GM18499 (cell line): Measurements from ENCODE around the gene PLEKHB1.

Experiments used
- ATAC-seq: cut with Tn5 transposase; IDR thresholded peaks from one replicate; pipeline ENCODE4 v1.9.1; 2021; ENCODE audit warnings: moderate number of reproducible peaks; ENCODE audit not compliant: insufficient read depth, unreplicated experiment

Gene PLEKHB1, protein sequence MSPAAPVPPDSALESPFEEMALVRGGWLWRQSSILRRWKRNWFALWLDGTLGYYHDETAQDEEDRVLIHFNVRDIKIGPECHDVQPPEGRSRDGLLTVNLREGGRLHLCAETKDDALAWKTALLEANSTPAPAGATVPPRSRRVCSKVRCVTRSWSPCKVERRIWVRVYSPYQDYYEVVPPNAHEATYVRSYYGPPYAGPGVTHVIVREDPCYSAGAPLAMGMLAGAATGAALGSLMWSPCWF

DNA sequence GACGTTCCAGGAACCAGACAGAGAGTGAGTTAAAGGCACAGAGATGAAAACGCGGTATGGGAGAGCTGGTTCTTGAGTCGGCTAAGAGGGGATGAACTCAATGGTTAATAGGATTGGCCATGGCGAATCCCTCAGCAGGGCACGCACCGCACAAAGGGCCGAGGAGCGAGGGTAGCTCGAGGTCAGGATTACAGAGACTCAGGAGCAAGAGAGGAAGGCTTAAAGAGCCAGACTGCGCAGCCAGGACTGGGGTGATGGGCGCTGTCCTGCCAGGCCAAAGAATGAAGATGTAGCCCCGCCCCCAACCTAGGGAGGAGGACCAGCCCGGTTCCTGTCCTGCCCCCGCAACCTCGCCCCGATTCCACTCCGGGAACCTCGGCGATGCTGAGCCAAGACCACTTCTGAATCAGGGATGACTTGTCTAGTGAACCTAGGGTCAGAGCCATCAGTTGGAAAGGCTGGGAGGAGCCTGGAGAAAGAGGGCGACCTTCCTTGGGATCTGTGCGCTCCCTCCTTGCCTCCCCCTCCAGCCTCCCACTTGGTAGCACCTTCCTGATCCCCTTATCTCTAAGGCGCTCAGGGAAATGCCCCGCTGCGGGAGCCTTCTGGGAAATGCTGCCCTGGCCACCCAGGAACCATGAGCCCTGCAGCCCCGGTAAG lies at the start of gene PLEKHB1:
Gene PLEKHB1 (plus strand): TSS at position 610 of the 660 bp plus-strand sequence. CDS start 28 bp downstream, at position 638.
- ATAC-seq: no peak

DNA sequence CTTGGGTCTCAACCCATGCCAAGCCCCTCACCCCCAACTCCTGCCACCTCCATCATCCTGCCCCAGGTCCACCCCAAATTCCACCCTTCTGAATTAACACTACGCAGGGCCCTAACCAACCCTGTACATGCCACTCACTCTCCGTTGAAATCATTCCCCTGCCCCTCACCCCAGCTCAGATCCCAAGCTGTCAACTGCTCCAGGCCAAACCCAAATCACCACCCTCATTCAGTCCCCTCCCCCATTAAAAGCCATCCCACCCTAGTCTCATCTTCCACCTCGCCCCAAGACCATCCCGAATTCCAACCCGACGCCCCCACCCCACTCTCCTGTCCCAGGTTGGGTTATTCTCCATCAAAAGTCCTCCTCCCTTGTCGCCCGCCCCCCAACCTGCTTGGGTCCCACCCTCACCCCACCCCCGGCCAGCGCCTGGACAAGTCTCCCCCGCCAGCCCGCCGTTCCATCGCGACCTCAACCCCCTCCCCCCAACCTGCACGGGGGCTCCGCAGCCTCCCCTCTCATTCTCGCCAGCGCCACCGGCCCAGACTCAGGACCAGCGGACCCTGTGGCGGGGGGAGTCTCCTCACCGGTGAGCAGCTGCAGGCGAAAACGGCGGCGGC lies 48.9 kb upstream of the PLEKHB1 start:
- no peak for ATAC-seq

DNA sequence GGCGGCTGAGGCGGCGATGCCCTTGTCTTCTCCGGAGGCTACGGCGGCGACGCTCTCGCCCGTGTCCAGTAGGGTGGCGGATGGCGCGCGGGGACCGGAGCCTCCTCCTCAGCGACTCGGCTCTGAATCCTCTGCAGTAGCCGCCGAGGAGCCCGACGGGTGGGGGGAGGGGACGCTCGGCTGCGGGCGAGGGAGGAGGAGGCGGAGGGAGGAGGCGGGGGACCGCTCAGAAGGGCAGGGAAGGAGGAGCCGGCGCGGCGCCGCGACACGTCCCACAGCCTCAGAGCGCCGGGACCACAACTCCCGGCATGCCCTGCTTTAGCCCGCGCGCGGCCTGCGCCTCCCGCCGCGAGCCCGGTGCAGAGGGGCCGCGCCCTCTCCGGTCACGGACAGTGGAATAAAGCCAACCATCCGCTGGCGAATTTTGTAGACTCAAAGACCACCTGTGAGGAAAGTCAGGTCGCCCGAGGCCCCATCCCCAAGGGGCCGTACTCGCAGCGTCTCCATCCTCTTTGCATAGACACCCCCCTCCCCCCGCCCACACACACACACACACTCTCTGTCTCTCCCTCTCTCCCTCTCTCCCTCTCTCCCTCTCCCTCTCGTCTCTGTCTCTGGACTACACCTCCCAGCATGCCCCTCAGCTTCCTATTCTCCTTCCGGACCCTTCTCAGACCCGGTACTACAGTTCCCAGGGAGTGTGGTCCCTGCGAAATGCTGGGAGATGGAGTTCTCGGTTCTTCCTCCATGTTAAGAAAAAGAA lies 48.2 kb upstream of the PLEKHB1 start, which contains the start of gene FAM168A:
Gene FAM168A (minus strand): TSS at position 157 of the 763 bp plus-strand sequence. CDS start 129,638 bp downstream, outside the sequence.
- peak; percentile 46 for ATAC-seq

DNA sequence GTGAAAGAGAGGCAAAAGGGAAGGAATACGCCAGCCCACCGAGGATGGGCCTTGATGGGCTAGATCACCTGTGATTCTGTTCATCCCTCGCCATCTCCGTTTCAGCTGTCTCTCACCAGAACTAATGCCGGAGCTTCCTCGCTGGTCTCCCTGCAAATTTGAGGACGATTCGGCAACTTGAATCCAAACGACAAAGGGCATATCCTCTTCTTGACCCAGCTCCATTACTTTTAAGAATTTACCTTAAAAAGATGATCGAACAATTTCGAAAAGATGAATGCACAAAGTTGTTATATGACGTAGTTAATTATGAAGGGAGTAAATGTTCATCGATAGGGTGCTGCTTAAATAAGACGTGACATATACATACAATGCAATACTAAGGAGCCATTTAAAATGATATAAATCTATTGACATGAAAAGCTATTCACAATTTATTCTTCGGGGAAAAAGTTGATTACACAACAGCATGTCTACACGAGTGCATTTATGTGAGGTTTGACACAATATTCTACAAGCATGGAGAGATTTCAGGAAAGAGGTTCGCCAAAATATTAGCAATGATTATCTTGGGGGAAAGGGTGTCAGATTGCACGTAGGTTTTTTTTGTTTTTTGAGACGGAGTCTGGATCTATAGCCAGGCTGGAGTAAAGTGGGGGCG lies 47.5 kb upstream of the PLEKHB1 start:
- ATAC-seq: peak; percentile 20

DNA sequence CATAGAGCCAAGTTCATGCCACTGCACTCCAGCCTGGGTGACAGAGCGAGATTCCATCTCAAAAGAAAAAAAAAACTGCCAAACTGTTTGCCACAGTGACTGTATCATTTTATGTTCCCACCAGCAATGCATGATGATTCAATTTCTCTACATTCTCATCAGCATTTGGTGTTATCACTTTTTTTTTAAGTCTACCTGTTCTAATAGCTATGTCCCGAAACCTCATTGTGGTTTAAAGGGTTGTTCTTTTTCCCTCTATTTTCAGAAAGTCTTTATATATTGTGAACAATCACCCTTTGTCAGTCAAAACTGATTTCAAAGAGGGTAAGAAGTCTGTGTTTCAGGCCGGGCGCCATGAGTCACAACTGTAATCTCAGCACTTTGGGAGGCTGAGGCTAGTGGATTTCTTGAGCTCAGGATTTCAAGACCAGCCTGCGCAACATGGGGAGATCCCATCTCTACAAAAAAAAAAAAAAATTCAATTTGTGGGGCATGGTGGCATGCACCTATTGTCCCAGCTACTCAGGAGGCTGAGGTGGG lies 33.7 kb upstream of the PLEKHB1 start:
- no peak for ATAC-seq

DNA sequence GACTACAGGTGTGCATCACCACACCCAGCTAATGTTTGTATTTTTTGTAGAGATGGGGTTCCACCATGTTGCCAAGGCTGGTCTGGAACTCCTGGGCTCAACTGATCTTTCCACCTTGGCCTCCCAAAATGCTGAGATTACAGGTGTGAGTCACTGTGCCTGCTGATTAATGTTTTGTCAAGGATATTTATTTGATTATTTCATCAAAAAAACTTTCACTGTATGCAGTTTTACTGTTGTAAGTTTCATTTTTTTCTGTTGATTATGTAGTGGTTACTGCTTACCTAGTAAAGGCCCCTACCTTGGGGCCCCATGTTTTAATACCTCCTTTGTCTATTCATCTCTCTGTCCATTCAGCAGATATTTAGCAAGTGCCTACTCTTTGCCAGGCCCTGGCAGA lies 31.8 kb upstream of the PLEKHB1 start:
- ATAC-seq: no peak

DNA sequence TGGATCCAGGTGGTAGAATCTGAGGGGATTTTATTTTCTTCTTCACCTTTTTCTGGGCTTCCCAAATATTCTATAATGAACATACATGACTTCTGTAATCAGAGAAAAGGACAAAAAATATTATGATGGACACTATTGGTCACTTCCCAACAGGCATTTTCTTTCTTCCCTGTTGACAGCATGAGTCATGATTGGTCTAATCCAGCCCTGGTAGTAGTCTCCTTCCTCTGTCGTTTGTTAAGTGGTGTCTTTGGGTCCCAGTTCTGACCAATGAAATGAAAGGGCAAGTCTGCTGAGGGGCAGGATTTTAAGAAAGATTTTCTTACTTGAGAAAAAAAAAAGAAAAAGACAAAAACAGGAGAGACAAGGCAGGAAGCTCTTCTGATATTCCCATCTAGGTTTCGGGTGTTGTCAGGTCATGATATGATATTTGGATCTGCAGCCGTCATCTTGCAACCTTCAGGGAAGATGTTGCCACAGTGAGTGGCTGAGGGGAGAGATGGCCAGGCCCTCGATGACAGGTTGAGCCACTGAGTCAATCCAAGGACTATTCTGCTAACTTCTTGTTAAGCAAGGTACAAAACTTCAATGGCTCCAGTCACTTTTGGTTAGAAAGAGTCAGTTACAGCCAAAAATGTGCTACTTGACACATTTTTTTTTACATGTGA lies 23.3 kb upstream of the PLEKHB1 start:
- ATAC-seq: no peak

DNA sequence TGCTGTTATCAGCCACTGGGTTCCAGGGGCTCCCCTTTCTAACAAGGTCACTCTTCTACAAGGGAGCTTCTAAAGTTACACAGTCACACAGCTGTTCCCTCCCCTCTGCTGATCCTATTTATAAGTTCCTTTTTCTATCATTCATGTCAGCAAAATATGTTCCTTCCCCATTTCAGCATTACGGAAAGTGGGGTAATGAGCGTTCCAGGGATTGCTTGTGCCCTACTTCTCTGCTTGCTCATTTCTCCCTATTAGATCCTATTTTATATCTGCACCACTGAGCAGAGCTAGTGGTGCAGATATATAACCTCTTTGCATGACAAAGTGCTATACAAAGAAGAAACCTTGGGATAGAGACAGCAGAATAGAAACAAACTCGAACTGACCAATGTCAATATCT lies 22.7 kb upstream of the PLEKHB1 start:
- no peak for ATAC-seq

DNA sequence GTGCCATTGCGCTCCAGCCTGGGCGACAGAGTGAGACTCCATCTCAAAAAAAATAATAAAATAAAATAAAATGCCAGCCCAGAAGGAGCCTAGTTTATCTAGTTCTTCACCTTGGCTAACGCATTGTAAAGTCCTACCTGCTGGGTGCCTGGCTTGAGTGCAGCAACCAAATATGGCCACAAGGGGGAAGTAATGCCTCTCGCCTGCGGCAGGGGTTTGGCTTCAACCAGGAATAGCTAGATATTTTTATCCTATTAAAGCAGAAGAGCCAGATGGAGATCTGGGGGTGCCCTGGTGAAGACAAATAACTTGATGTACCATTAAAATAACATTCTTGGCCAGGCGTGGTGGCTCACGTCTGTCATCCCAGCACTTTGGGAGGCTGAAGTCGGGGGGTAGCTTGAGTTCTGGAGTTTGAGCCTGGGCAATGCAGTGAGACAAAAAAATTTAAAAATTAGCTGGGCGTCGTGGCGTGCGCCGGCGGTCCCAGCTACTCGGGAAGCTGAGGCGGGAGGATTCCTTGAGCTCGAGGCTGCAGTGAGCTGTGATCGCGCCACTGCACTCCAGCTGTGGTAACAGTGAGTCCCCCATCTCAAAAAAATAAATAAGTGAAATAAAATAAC lies 20.6 kb upstream of the PLEKHB1 start:
- ATAC-seq: no peak

DNA sequence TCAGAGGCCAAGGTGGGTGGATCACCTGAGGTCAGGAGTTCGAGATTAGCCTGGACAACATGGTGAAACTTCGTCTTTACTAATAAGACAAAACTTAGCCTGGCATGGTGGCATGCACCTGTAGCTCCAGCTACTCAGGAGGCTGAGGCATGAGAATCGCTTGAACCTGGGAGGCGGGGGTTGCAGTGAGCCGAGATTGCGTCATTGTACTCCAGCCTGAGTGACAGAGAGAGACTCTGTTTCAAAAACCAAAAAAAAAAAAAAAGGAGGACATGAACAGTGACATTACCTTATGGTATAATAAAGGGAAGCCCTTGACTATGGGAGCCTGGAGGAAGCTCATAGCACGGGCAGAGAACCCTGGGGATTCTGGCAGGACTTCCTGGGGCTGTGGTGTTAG lies 16.5 kb upstream of the PLEKHB1 start:
- ATAC-seq: no peak

DNA sequence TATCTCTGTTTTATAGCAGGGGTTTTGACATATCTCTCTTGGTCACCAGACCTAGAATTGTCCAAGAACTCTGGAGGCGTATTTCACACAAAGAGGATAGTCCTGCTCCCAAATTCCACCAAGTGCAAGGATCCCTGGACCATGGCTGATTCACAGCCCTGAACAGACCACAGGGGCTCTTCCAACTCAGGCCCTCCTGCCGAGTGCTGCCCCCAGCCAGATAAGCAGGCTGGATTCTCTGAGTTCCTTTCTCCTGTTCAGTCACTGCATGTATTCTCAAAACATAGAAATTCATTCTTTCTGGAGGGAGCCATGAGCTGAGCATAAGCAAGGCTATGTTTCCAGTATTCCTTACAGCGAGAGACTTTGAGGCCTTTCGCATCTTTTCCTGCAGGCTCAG lies 13.4 kb upstream of the PLEKHB1 start:
- ATAC-seq: no peak

DNA sequence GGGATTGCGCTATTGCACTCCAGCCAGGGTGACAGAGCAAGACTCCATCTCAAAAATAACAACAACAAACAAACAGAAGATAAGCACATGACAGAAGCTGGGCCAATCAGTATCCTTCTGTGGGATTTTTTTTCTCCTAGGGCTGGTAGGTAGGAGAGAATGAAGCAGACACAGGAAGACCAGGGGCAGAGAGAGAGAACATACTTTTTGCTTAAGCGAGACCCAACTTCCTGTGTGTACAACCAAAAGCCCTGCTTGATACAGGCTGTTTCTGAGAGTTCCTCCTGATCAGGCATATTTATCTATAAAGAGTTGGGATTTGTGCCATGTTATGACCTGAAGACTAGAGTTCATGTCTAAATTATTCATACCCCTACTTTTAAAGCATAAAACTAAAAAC lies 12.4 kb upstream of the PLEKHB1 start:
- no peak for ATAC-seq

DNA sequence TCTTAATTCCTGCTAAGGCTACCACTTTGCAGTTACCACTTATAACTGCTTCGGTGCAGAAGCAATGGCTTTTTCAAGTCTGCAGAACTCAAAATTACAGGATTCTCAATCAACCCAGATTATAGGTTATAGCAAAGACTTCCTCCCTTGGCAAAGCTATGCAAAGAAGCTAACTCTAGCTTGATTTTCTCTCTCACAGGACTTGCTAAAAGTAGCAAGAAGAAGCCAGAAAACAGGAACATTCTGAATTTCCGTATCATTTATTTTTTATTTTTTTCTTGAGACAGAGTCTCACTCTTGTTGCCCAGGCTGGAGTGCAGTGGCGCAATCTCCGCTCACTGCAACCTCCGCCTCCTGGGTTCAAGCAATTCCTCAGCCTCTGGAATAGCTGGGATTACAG lies 10.7 kb upstream of the PLEKHB1 start:
- no peak for ATAC-seq

DNA sequence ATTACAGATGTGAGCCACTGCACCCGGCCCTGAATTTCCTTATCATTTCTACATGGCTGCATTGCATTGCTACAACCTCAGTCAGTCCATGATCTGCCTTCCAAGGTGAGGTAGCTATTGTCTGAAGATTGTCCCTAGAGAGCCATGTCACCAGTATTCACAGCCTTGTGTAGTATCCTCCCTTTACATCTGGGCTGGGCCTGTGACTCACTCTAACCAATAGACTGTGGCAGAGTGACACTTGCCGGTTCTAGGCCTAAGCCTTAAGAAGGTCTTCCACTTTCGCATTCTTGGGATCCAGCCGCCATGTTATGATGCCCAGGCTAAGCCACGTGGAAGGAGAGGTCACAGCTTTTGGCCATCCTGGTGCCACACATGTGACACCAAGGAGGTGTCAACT lies 10.1 kb upstream of the PLEKHB1 start:
- ATAC-seq: no peak

DNA sequence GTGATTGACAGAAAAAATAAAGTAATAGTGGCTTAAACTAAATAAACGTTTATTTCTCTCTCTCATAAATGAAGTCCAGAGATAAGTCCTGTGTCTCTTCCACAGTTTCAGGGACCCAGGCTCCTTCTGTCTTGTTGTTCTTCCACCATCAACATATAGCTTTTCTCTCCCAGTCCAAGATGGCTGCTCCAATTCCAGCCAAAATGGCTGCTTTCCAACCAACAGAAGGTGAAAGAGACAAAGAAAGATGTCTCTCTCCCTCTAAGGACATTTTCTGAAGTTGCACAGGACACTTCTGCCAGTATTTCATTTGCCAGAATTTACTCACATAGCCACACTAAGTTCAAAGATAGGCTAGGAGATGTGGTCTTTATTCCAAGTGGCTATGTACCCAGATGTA lies 9.4 kb upstream of the PLEKHB1 start:
- ATAC-seq: no peak

DNA sequence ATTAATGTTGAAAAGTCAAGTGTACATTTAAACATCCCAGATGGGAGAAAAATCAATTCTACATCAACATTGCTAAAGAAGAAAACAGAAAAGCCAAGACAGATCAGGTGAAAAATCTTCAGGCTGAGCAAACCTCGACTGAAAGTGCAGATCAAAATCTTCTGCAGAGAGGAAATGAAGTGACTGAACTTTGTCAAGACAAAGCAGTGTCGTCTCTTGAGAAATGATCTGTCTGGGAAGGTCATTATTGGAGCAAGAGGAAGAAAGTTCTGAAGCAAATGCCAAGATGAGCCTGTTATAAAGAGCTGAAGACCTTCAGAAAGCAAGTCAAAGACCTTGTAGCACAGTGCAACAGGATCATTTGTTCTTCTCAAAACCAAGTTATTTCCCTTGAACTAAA lies 5.8 kb upstream of the PLEKHB1 start:
- no peak for ATAC-seq

DNA sequence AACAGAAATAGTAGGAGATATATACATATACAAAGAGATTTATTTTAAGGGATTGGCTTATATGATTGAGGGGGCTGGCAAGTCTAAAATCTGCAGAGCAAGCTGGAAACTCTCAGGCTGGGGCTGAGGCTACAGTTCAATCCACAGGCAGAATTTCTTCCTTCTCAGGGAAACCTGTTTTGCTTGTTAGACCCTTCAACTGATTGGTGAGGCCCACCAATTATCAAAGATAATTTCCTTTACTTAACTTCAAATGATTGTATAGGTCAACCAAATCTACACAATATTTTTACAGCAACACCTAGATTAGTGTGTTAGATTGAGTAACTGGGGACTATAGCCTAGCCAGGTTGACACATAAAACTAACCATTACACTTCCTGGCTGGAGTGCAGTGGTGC lies 4.7 kb upstream of the PLEKHB1 start:
- no peak for ATAC-seq

DNA sequence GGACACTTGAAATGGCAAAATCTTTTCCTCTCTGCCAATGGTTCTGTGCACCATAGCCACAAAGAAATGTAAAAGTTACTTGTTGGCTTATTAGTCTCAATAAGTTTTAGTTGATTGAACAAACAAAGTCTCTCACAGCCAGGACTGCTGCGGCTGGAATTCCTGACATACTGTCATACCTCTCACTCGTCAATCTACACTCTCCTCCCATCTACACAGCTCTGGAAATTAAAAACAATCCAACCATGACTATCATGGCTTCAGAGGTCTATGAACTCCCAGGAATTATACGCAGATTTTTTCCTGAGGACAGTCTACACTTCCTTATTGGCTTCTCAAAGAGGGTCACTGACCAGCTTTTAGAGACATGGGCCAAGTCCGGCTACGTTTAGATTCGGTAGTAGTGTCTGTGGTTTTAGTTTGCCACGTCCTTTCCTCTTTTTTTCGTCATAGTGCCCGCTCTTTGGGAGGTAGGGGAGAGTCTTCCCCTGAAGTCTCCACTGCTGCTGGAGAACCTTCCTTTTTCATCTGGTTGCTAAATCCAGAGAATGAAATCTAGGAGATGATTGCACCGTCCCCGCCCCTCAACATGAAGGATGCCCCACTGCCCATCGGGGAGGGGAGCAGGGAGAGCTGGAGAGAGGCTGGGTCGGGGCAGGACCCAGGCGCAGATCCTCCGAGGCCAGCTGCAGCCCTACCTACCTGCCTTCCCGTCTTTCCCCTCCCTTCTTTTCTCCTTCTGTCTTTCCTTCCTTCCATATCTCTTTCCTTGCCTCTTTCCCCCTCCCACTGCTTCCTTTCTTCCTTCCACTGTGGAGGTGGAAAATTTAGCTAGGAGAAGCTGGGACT lies 1.0 kb upstream of the PLEKHB1 start:
- ATAC-seq: no peak
